A673 (cell line): Measurements from ENCODE around the gene MYCBPAP. TPM values are rescaled to one million over a fixed set of nuclear protein-coding genes. Genes with fewer than 3 reads are reported as not detected.

Experiments
- BruUV-seq: library from RNA; stranded (reverse); fragments of 400-500 nt; replicated peaks from 2 replicates; lab custom pipeline; 2021; lab: Mats Ljungman, UMichigan
- CTCF ChIA-PET: fragments of 300-600 bp; sonication (Branson Sonifier 250); formaldehyde crosslinking; loops from one replicate; lab custom pipeline; 2022; ENCODE audit warnings: antibody characterized with exemption; lab: Charles Lee
- POLR2A ChIA-PET: fragments of 300-600 bp; sonication (Branson Sonifier 250); formaldehyde crosslinking; loops from one replicate; lab custom pipeline; 2022; ENCODE audit warnings: antibody characterized with exemption; ENCODE audit not compliant: low non-redundant PET; lab: Charles Lee
- DNase-seq: peaks from one replicate; pipeline ENCODE4 v3.0.0-alpha.2; 2015; ENCODE audit warnings: low spot score
- H3K27ac ChIP-seq: fragments of 200-600 bp; sonication (generic); 2 replicates; pipeline ENCODE4 v1.5.1; 2016; ENCODE audit warnings: mixed run types, low read depth, mild to moderate bottlenecking, mixed read lengths, antibody characterized with exemption, low read length; ENCODE audit not compliant: poor library complexity, severe bottlenecking
- H3K27me3 ChIP-seq: fragments of 200-600 bp; sonication (generic); replicated peaks from 2 replicates; pipeline ENCODE4 v1.6.1; 2017; ENCODE audit warnings: mixed run types, low read depth, mild to moderate bottlenecking, mixed read lengths, antibody characterized with exemption, low read length; ENCODE audit not compliant: insufficient read depth, poor library complexity
- H3K36me3 ChIP-seq: fragments of 200-600 bp; sonication (generic); 2 replicates; pipeline ENCODE4 v1.6.1; 2016; ENCODE audit warnings: mixed run types, mild to moderate bottlenecking, mixed read lengths, antibody characterized with exemption, low read length; ENCODE audit not compliant: insufficient read depth, poor library complexity, severe bottlenecking
- H3K4me1 ChIP-seq: fragments of 200-600 bp; sonication (generic); 2 replicates; pipeline ENCODE4 v1.6.1; 2017; ENCODE audit warnings: mixed run types, mild to moderate bottlenecking, mixed read lengths, antibody characterized with exemption, low read length; ENCODE audit not compliant: insufficient read depth, poor library complexity, severe bottlenecking
- H3K4me3 ChIP-seq: fragments of 200-600 bp; sonication (generic); 2 replicates; pipeline ENCODE4 v1.5.1; 2016; ENCODE audit warnings: low read depth, mixed run types, mild to moderate bottlenecking, mixed read lengths, low read length; ENCODE audit not compliant: poor library complexity, severe bottlenecking
- H3K9me3 ChIP-seq: fragments of 200-600 bp; sonication (generic); 2 replicates; pipeline ENCODE4 v1.6.1; 2016; ENCODE audit warnings: mixed run types, low read depth, mild to moderate bottlenecking, mixed read lengths, antibody characterized with exemption, low read length; ENCODE audit not compliant: poor library complexity, severe bottlenecking
- EZH2 ChIP-seq: fragments of 200-600 bp; sonication (generic); IDR thresholded peaks from 2 replicates; pipeline ENCODE4 v1.6.1; 2017; ENCODE audit warnings: borderline replicate concordance, low read depth, mild to moderate bottlenecking, mixed read lengths, antibody characterized with exemption, low read length; ENCODE audit not compliant: poor library complexity, severe bottlenecking
- intact Hi-C: fragments of 100-400 bp; cut with micrococcal nuclease; formaldehyde crosslinking; loops from one replicate; pipeline ENCODE4 v1.10.0; 2022; ENCODE audit not compliant: unreplicated experiment
- total RNA-seq: library from RNA; stranded (reverse); gene quantifications from 2 replicates; pipeline ENCODE4 v1.2.3, GENCODE V29; 2021
- TF ChIP-seq, protein P1 (sequence below): fragments of 300-800, 200-600 bp; sonication (generic); conservative IDR thresholded peaks from 2 replicates; pipeline ENCODE4 v1.5.1; 2017; ENCODE audit warnings: low read depth, mild to moderate bottlenecking, antibody characterized with exemption, low read length, moderate library complexity, mixed read lengths

Gene MYCBPAP
- total RNA-seq, 1 experiment from 2014 or later: 0.92 TPM

DNA sequence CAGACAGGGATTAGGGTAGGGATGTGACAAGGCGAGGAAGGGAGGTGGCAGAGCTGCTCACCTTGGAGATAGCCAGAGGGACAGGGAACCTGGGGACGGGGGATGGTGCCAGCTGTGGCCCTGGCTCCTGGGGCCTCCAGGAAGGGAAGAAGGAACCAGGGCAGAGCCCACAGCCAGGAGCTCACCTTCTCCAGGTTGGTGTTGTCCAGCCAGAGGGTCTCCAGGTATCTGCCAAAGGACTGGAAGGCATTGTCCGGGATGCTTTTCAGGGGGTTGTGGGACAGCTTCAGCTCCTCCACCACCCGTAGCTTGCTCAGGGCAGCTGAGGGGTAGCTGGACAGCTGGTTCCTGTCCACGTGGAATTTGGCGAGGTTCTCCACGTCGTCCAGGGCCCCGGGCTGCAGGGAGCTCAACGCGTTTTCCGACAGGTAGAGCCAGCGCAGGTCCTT lies 40.4 kb upstream of the MYCBPAP start:
- no peak for DNase-seq
- intact Hi-C loops: no loop called here
- H3K36me3 ChIP-seq: no peaks in the 10 kb centered on the region
- ChIA-PET POLR2A (no interaction called here), CTCF (no interaction called here)
- TF ChIP-seq EZH2: no peak
- TF ChIP-seq, protein P1, sequence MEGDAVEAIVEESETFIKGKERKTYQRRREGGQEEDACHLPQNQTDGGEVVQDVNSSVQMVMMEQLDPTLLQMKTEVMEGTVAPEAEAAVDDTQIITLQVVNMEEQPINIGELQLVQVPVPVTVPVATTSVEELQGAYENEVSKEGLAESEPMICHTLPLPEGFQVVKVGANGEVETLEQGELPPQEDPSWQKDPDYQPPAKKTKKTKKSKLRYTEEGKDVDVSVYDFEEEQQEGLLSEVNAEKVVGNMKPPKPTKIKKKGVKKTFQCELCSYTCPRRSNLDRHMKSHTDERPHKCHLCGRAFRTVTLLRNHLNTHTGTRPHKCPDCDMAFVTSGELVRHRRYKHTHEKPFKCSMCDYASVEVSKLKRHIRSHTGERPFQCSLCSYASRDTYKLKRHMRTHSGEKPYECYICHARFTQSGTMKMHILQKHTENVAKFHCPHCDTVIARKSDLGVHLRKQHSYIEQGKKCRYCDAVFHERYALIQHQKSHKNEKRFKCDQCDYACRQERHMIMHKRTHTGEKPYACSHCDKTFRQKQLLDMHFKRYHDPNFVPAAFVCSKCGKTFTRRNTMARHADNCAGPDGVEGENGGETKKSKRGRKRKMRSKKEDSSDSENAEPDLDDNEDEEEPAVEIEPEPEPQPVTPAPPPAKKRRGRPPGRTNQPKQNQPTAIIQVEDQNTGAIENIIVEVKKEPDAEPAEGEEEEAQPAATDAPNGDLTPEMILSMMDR: no peak
- H3K27ac ChIP-seq: no peak overlapping the region
- peaks cover 11% of the 10 kb centered on the region for H3K4me1 ChIP-seq
- H3K9me3 ChIP-seq: no peaks in the 10 kb centered on the region
- BruUV-seq: no TSS peak
- H3K4me3 ChIP-seq: no peak overlapping the region
- peaks cover 20% of the 10 kb centered on the region for H3K27me3 ChIP-seq

DNA sequence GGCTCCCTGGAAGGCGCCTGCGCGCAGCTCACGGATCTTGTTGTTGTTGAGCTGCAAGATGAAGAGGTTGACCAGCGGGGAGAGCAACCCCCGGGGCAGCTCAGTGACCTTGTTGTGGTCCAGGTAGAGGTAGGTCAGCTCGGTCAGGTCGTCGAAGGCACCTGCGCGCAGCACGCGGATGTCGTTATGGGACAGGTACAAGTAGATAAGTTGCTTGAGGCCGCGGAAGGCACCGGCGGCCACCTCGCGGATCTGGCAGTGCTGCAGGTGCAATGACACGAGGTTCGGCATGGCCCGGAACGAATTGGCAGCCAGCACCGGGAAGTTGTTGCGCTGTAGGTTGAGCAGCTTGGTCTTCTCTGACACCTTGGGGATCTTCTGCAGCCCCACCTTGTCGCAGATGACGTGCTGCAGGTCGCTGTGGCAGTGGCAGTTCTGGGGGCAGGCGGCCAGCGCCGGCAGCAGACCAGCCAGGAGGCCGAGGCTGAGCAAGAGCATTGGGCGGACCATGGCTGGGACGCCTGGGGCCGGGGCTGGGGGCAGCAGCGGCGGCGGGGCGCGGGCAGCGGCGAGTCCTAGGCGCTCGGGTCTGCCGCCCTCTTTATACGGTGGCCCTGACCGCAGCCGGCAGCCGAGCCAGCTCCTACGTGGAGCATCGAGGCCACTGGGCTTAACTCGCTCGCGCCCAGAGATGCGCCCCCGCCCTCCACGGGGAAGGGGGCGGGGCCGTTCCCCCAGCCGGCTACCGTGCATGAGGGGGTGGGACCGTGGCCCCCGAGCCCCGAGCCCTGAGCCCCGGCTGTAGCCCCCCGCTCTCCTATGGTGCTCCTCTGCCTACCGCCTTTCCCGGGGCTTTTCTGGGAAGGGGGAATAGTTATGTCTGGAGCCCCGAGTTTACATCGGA lies 39.7 kb upstream of the MYCBPAP start, which contains the start of gene CHAD:
Gene CHAD (minus strand): TSS at position 577 of the 904 bp plus-strand sequence. CDS start 67 bp downstream, at position 510.
- intact Hi-C loops: no loop called here
- BruUV-seq: no TSS peak
- Histone ChIP-seq H3K27ac (no peak within 1 kb of the TSS), H3K4me3 (peak within 1 kb of the TSS; percentile 44), H3K4me1 (peaks cover 11% of the 10 kb centered on the region), H3K9me3 (no peaks in the 10 kb centered on the region), H3K36me3 (no peaks in the 10 kb centered on the region), H3K27me3 (peaks cover 23% of the 10 kb centered on the region)
- no peak for DNase-seq
- TF ChIP-seq EZH2: peak; percentile 38
- TF ChIP-seq, protein P1: no peak
- CTCF ChIA-PET: interaction anchor here (0.6 kb wide), 1 partner anchor 21 kb away, joined by 4 read pairs; no protein-coding TSS in a partner anchor
- POLR2A ChIA-PET: no interaction called here

DNA sequence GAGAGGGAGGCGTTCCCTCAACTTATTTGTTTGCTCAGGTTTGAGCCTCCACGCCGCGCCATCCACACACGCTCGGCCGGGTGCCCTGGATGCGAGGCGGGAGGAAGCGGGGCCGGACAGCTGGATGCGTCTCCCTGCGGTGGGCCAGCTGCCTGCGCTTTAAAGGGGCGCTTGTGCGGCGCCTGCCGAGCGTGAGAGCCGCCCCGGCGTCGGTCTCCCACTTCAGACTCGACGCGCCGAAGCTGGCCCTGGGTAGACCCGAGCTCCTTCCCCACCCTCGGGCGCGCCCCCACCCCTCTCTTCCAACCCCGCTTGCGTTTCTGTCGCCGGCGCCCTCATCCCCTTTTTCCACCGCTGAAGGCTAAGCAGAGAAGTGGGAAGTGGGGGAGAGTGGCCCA lies 39.0 kb upstream of the MYCBPAP start:
- Histone ChIP-seq H3K4me1 (peaks cover 11% of the 10 kb centered on the region), H3K4me3 (peak overlapping the region; percentile 44), H3K36me3 (no peaks in the 10 kb centered on the region), H3K27ac (no peak overlapping the region), H3K9me3 (no peaks in the 10 kb centered on the region), H3K27me3 (peaks cover 23% of the 10 kb centered on the region)
- TF ChIP-seq, protein P1: no peak
- peak; percentile 13 for TF ChIP-seq EZH2
- no TSS peak for BruUV-seq
- POLR2A ChIA-PET: no interaction called here
- CTCF ChIA-PET: no interaction called here
- intact Hi-C loops: no loop called here
- no peak for DNase-seq
